Measurements from ENCODE around the gene BCR. TPM values are rescaled to one million over a fixed set of nuclear protein-coding genes. Genes with fewer than 3 reads are reported as not detected.

BCR gene
- polyA plus RNA-seq, 1 experiment: 21.4 TPM

DNA sequence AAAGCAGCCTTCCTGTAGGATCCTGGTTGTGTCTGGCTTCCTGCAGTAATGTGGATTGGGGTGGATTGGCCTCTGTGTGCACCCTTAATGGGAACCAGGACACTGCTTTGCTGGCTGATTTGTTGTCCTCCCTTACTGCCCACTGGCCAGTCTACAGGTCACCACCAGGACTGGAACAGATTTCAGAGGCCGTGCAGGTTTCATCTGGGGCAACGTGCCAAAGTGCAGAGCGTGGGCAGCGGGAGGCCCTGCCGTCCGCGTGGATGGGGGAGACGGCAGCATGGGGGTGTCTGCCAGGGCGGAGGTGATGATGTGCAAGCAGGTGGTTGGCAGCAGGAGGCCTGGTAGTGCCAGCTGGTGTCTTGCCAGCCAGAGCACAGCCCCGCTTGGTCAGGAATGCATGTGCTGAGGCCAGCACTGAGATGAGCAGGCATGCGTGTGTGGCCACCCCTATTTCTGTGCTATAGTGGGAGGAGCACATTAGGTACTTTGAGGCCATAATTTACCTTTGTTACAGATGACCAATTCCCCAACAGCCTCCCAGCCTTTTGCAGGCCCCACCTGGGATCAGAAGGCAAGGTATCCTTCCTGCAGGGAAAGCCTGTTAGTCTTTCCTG is 24.3 kb downstream of the BCR start:
- H3K4me3 ChIP-seq (ENCODE audit: low read depth, low read length): no peak overlapping the region
- no peaks in the 10 kb centered on the region; the same call in 1 of the 2 replicates for H3K9me3 ChIP-seq (ENCODE audit: control insufficient read depth, insufficient read depth, low read length)
- TF ChIP-seq, protein P1, sequence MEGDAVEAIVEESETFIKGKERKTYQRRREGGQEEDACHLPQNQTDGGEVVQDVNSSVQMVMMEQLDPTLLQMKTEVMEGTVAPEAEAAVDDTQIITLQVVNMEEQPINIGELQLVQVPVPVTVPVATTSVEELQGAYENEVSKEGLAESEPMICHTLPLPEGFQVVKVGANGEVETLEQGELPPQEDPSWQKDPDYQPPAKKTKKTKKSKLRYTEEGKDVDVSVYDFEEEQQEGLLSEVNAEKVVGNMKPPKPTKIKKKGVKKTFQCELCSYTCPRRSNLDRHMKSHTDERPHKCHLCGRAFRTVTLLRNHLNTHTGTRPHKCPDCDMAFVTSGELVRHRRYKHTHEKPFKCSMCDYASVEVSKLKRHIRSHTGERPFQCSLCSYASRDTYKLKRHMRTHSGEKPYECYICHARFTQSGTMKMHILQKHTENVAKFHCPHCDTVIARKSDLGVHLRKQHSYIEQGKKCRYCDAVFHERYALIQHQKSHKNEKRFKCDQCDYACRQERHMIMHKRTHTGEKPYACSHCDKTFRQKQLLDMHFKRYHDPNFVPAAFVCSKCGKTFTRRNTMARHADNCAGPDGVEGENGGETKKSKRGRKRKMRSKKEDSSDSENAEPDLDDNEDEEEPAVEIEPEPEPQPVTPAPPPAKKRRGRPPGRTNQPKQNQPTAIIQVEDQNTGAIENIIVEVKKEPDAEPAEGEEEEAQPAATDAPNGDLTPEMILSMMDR (IDR thresholded peaks at IDR 0.05; ENCODE audit: low read depth, low read length): no peak
- POLR2A ChIA-PET: no interaction called here
- CTCF ChIA-PET: no interaction called here
- H3K27ac ChIP-seq (ENCODE audit: low read depth, low read length): no peak overlapping the region
- H3K27me3 ChIP-seq (ENCODE audit: control insufficient read depth, insufficient read depth, low read length): no peaks in the 10 kb centered on the region
- DNase-seq (ENCODE audit: low read depth, low spot score): no peak

DNA sequence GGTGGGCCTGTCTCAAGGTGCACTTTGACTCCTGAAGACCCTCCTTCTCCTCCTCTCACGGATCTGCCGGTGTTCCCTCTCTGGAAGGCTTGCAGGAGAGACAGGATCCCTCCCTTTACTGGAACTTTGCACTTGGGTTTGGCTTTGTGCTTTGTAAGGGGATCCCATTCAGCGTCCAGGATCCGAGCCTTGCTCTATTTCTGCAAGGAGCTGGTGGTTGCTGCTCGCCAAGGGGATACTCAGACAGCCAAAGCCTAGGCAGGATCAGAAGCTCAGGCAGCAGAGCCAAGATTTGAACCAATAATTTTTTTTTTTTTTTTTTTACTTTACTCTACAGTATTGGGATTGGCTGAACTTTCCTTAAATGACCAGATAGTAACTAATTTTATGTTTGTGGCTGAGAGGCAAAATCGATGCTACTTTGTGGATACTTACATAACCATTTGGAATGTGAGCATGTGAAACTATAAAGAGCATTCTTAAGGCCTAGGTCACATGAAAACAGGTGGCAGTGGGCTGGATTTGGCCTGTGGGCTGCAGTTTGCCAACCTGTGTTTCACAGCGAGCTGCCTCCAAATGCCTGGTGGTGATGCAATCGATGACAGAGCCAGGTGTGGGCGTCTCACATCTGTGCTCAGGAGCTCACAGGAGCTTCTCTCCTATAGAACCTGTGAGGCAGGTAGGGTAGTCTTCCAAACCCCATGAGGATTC is 25.2 kb downstream of the BCR start:
- ChIA-PET CTCF (no interaction called here), POLR2A (no interaction called here)
- Histone ChIP-seq H3K4me3 (ENCODE audit: low read depth, low read length) (no peak overlapping the region), H3K27ac (ENCODE audit: low read depth, low read length) (no peak overlapping the region), H3K9me3 (ENCODE audit: control insufficient read depth, insufficient read depth, low read length) (no peaks in the 10 kb centered on the region; the same call in 1 of the 2 replicates), H3K27me3 (ENCODE audit: control insufficient read depth, insufficient read depth, low read length) (no peaks in the 10 kb centered on the region)
- no peak for DNase-seq (ENCODE audit: low read depth, low spot score)
- TF ChIP-seq, protein P1 (IDR thresholded peaks at IDR 0.05; ENCODE audit: low read depth, low read length): no peak

DNA sequence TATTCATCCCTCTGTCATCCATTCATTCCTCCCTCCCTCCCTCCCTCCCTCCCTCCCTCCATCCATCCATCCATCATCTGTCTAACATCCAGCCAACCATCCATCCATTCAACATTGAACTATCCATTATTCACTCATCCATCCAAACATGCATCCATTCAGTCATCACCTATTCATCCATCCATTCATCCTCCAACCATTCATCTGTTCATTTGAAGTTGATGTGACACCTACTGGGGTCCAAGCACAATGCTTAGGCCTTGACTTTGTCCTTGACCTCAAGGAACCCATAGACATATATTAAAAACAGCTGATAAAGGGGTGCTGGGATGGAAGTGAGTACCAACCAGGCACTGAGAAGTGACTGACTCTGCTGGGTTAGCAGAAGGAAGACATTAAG is 26.6 kb downstream of the BCR start:
- ChIA-PET POLR2A (no interaction called here), CTCF (interaction anchor here (0.7 kb wide), 2 partner anchors 33 to 49 kb away, joined by 3 read pairs; no protein-coding TSS in a partner anchor)
- Histone ChIP-seq H3K27ac (ENCODE audit: low read depth, low read length) (no peak overlapping the region), H3K4me3 (ENCODE audit: low read depth, low read length) (no peak overlapping the region), H3K9me3 (ENCODE audit: control insufficient read depth, insufficient read depth, low read length) (no peaks in the 10 kb centered on the region; the same call in 1 of the 2 replicates), H3K27me3 (ENCODE audit: control insufficient read depth, insufficient read depth, low read length) (no peaks in the 10 kb centered on the region)
- no peak for DNase-seq (ENCODE audit: low read depth, low spot score)
- TF ChIP-seq, protein P1 (IDR thresholded peaks at IDR 0.05; ENCODE audit: low read depth, low read length): no peak

DNA sequence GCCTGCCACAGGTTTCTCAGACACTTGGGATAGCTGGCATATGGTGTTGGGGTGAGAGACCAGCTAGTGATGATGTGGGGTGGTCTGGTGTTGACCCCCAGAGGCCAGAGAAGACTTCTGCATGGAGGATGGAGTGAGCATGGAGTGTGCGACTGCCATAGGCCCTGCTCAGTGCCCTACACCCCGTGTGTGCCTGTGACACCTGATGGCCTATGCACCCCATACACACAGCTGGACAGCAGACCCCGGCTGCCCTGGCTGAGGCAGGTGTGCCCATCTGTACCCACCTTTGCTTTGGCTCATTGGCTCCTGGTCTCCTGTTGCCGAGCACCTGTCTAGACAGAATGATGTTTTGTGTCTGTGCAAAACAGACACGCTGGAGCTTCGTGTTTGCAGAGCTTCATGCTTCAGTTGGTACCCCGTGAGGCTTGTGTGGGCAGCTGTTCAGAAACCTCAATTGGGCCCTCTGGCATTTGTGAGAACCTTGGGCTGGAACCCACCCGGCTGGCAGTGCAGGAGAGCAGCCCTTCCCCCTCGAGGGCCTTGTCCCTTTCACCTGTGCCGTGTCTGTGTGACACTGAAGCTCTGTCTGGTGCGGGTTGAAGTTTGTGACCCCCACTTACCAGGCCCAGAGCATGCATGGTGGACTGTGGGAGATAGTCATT is 27.6 kb downstream of the BCR start:
- Histone ChIP-seq H3K27ac (ENCODE audit: low read depth, low read length) (no peak overlapping the region), H3K4me3 (ENCODE audit: low read depth, low read length) (no peak overlapping the region), H3K9me3 (ENCODE audit: control insufficient read depth, insufficient read depth, low read length) (no peaks in the 10 kb centered on the region; the same call in 1 of the 2 replicates), H3K27me3 (ENCODE audit: control insufficient read depth, insufficient read depth, low read length) (no peaks in the 10 kb centered on the region)
- POLR2A ChIA-PET: no interaction called here
- TF ChIP-seq, protein P1 (IDR thresholded peaks at IDR 0.05; ENCODE audit: low read depth, low read length): no peak
- CTCF ChIA-PET: no interaction called here
- no peak for DNase-seq (ENCODE audit: low read depth, low spot score)
